SKM-1 (cell line): Measurements from ENCODE around the gene OSR1.

Source experiments
- DNase-seq: peaks from one replicate; lab custom pipeline; 2025; ENCODE audit not compliant: unreplicated experiment; lab: John Stamatoyannopoulos, UW

The OSR1 gene

DNA sequence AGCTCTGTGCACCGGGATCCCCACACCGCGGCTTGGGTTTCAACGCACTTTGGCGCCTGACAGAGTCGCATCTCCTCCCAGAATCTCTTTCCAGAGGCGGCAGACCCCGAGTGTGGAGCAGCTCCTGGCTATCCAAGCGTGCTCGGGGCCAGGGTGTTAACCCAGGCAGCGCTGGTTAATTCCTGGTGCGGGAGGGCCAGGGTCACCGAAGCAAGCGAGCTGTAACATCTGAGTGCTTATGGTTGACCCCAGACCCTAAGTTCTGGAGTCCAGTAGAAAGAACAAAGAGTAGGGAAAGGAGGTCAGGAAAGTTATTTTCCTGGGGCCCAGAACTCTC, 566 bp upstream of the OSR1 start:
- no peak for DNase-seq

DNA sequence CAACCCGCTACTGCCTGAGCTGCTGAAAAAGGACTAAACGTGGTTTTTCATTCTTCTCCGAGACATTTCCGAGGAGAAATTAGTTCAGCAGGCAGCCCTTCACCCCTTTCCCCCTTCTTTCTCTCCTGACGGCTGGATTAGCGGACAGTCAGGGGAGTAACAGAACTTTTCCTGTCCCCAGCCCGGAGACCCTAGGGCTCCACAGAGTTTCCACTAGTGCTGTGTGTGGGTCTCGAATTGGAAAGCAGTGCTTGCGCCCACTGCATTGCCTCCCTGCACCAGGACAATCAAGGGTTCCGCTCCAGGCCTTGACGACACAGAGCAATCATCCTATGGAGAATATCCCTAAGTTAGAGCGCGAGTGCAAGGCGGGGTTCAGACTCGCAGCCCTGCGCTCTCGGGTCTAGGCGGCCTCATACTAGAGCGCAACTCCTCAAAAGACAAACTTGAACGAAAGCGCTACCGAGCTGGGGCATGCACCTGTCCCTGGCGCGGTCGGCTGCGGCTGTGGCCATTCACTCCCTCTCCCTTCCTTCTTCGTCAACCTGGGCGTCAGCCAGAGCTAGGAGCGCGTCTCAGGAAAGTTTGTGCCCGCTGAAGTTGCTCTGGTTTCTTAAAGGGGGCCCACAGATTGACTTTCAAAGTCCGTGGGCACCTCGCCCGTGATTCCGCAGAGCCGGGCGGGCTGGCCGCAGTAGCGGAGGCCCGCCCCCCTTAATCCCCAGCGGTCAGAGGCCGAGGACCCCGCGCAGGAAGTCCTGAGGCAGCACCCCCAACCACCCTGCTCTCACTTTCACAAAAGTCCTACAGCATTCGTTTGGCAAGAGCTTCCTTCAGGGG, 801 bp downstream of the OSR1 start:
- no peak for DNase-seq

DNA sequence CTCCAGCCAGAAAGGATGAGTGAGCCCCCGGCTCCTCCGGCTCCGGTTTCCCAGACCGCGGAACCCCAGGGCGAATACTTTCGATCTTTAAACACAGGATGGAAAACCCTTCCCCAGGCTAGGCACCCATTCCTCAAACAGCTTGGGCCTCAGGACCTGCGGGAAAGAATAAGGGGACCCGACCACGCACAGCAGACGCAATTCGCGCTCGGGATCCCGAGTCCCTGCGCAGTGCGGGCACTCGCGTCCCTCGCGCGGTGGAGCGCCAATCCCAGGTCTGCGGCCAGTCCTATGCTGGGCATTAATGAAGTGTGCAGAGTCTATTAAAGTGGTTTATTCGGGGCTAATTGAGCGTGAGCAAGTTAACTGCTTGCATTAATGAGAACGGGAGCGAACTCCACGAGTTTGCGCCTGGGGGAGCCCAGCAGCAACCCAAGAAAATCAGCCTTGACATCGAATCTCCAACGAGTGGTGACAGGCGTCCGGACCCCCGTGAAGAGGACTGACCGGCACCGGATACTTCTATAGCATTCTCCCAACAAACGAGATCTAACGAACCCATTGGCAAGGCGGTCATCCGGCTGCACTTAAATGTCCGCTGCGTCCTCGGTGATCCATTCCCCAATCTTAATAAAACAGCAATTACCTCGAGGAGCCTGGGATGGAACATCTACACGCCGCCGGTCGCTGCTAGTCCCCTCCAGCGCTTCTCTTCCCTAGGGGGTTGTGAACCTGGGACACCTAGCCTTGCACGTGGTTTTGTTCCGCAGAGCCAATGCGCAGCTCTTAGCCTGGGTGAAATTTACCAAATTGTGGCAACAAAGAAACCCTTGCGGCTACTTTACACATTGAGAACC, 1.6 kb downstream of the OSR1 start:
- no peak for DNase-seq

DNA sequence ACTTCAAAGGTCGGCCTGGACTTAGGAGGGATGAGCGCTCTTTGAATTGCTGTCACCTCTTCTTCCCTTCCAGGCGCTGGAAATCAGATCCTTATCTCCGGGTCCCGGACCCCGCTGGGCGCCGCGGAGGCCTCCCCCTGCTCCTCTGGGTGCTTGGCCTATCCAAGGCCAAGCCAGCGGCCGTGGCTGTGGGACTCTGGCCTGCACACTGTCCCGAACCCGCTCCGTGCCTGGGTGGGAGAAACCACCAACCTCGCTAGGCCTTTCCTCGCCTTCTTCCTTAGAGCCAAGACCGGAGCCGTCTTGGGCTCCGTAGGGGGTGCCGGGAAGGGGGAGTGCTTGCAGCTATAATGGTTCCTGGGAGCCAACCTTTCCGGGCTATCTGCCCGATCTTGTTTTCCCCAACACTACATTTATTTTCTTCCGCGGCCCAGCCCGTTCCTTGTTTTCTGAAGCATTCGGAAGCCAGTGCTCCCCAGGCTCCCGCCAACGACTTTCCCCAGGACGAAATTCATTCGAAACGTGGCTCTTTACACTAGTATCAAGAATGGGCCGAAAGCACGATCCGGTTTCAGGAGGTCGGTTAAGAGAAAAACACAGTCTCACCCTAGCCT, 2.4 kb downstream of the OSR1 start:
- DNase-seq = no peak

DNA sequence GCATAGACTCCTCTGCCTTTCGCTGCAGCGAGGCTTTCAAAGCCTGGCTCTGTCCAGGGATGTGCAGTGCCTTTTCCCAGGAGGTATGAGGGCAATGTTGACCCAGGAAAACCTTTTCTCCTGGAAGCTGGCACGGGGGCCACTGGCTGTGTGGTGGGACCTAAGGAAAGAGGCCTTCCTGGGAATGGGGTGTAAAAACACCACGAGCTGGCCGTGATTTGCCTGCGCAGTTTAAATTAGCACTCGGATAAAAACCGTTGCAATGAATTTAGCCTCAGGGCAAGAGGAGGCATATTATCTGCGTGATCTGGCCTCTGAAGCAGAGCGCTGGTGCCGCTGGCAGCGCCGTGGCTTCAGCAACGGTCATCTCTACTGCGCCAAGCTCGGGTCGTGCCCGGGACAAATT, 3.0 kb downstream of the OSR1 start:
- DNase-seq = no peak

DNA sequence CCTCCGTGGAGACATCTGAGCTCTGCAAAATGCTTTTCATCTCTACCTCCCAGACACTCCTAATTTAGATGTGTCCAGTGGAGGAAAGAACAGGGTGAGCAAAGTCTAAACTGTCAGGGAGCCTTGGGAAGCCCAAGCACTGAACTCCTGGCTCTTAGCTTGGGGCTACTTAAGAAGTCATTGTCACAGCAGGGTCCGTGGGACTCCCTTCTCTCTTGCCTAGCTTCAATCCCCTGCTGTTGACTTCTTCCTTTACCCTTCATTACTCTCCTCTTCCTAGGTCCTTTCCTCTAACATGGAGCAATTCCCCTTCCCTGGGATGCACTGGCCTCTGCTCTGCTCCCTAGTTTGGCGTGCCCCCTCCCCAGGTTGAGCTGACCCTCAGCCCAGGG, 3.4 kb downstream of the OSR1 start:
- no peak for DNase-seq

DNA sequence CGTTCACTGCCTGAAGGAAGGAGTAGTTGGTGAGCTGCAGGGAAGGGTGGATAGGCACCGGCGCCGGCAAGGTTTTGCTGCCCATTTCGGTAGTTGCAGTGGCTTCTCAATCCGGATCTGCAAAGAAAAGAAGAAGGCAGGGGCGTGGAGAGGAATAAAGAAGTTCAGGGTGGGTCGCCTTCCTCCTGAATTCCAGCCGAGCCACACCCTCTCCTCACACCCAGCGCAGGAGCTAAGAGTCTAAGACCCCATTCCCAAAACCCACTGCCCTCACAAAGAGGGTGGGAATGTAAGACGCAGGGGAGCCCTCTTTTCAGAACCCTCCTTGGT, 4.7 kb downstream of the OSR1 start:
- DNase-seq = no peak

DNA sequence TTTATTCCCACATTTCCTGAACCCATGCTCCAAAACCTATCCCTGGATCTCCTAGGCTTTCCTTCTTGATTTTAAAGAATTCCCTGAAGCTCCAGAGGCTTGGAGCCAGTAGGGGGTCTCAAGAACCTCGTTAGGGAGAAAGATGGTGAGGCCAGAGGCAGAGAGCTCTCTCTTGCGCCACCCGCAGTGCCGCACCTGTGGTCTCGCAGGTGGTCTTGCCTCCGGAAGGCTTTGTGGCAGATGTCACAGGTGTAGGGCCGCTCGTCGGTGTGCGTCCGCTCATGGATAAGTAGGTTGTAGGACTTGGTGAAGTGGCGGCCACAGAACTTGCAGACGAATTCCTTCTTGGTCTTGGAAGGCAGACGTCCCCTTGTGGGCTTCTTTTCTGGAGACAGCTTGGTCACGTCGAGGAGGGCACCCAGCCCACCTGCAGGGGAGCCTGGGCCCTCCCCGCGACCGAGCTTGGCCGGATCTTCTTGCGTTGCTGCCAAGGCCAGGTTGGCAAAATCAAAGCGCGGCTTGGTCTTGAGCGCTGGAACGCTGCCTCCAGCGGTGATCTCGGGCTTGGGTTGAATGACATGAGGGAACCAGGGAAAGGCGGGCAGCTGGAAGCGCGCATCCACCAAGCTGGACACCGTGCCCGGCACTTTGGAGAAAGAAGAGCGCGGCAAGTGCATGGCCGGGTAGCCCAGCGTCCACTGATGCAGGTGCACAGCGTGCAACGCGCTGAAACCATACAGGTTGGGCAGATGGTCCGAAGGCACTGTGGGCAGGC, 5.3 kb downstream of the OSR1 start:
- DNase-seq = no peak

DNA sequence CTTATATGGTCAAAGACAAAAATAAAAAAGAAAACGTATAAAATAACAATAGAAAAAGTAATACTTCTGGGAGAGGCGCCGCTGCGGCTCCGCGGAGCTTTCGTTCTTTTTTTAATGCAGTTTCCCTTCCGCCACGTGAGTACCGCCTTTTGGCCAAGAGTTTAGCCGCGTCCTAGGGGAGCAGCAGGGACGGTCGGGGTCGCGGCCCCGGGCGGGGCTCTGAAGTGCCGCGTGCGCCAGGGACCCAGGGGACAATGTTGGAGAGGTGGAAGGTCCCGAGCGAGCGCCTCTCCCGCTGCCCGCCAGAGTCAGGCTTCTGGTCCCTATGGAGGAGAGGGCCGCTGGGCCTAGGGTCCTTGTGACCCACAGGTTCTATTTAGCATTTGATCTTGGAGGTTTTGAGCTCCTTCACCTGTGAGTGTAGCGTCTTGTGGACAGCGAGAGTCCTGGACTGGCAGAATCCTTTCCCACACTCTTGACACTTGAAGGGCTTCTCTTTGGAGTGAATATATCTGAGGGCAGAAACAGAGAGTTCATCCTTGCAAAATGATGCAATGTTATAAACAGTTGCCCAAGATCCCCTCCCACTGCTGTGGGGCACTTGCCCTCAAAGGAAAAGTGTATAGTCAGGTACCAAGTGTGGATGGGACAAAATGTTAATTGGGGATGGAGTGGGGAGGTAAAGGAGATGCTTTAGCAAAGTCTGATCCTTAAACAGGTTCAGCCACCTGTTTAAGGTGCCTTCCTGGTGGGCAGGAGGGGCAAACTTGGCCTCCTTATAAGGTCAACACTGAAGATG, 6.3 kb downstream of the OSR1 start:
- DNase-seq = no peak

DNA sequence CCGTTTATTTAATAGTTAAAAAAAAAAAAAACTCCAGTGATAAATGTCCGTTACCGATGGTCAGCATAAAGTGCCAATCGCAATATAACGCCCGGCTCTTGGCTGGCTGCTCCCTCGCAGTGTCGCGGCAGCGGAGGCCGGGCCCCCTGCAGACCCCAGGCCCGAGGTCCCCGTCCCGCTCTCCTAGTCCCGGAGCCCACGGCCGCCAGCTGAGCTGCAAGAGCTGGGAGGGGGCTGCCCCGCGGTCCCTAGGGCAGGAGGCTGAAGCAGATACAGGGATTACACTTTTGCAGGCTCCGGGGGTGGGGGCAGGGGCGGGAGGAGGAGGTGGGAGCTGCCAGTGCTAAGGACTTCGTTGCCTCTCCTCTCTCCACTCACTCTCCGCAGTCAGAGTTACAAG, 6.9 kb downstream of the OSR1 start:
- no peak for DNase-seq

DNA sequence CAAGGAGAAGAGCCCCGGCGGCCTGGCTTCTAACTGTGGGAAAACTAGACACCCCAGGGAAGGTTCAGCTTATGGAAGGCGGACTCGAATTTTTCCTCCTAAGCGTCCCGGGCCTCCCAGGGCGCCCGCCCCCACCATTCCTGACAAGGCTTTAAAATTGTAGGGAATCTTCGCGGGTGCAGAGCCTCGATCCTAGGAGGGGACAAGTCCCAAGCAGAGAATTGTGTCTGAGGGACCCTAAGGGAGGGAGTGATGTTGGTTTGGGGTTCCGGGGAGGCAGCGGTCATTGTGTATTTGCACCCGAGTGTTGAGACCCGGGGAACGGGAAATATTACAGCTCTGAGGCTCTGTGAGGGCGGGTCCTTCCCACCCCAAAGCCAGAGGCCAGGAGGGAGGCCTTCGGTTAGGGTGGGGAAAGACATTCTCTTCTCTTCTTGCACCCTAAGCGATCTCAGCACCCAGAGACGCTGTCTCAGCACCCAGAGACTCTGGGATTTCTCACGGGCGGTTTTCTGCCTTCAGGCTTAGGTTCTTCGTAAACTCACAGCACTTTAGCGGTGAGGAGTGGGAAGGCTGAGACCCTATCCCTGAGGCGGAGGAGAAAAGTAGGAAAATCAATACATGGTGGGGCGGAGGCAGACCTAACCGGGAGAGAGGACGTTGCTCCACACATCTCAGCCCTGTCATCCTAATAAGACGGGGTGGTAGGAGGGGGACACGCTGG, 7.6 kb downstream of the OSR1 start:
- no peak for DNase-seq

DNA sequence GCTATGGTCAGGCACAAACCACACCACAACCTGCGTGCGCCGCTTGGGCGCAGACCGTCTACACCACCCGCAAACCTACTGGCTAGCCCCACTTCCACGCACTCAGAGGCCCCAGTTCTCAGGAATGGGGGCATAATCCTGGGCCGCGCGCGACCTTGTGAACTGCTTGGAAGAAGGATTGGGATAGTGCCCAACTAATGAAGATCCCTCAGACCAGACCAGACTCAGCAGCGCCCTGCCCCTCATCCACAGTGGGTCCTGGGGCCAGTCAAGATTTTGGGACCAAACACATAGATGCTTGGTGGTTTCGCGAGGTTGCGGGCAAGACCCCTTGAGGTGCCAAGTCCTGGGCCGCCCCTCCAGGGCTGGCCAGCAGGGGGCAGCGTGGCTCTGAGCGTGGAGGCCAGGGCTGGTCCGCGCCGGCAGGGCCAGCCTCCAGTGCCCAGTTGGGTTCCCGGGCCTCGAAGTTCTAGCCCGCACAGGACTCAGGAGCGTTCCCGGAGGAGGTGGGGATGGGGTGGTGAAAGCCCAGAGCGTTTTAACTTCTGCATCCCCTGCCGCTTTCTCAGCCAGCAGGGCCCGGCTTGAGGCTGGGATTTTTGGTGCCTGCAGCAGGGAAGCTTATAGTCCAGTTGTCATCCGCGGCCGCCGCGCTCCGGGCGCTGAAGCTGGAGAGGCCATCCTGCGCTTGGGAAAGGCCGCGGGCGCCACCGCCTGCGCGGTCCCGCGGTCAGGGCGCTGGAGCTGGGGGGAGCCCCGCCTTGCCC, 8.3 kb downstream of the OSR1 start:
- DNase-seq = no peak

DNA sequence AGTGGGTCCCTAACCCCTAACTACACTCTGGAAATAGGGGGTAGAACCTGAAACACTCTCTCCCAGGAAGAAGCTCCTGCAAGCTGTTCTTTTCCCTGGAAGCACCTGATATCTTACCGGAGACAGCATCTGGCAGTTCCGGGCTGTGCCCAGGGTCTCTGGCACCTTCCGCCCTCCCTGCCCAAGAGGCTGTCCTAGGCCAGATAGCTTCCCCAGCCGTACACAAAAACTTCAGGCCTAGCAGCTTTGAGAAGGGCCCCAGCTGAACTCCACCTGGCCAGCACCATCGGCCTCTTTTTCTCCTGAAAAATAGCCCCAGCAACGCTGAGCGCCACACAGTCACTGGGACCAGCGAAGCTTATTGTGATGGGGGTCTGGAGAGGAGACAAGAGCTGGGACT, 9.7 kb downstream of the OSR1 start:
- DNase-seq = no peak

DNA sequence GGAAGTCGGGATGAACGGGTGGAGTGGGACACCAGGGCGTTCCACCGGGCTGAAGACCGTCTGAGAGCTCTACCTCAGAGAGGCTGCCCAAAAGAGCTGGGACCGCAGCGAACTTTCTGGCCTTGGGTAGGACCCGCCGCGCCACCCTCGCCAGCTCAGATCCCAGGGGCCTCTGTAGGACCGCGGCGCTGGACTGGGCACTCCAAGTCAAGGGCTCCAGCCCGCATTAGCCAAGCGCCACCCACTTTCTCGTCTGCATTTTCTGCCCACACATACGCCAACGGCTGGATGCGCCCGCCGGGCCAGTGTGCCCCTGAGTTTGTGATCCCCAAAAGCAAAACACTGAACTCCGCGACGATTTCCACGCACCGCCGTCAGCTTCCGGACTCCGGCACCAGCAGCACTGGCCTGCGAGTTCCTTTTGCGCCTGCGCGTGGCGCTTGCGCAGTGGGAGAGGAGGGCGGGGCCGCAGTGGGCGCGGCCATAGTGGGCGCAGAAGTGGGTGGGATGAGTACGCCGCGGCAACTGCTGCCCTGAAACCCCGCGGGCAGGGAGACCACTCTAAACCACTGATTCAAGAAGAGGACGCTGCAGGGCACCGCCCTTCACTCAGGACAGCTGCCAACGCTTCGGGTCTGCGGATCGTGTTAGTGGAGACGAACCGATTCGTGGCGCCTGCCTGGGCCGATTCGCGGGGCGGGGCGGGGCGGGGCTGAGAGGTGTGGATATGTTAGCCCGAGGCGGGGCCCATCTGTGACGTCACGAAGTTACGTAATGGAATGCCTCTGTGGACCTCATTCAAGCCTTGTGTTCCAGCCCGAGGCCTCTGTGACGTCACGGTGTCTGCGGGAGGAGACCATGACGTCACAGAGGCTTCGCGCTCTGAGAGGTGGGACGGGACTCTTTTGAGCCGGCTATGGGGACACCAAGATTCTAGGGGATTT, 10.5 kb downstream of the OSR1 start:
- peak; percentile 71 for DNase-seq

DNA sequence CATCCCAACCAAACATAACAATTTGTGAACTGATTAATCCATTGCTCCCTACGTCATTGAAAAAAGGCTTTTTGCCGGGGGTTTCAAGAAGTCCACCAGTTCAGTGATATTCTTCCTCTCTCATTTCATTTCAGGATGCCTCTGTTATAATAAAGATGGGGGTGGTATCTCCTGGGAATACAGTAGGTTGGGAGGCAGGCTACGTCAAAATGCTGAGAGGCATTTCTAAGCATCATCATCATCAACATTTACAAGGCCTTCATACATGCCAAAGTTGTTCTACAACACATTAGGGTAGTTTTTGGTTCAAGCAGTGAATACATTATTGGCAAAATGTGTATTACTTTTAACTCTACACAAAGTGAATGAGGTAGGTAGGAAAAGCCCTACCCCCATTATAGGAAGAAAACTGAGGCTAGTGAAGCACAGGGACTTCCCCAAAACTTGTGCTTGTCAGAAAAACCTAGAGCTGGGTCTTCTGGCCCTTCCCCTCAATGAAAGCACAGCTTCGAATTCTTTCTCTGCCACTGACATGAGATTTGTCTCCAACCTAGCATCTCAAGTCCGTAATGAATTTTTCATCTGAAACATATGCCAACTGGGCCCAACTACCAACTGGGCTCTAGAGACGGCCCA, 11.3 kb downstream of the OSR1 start:
- DNase-seq = no peak

DNA sequence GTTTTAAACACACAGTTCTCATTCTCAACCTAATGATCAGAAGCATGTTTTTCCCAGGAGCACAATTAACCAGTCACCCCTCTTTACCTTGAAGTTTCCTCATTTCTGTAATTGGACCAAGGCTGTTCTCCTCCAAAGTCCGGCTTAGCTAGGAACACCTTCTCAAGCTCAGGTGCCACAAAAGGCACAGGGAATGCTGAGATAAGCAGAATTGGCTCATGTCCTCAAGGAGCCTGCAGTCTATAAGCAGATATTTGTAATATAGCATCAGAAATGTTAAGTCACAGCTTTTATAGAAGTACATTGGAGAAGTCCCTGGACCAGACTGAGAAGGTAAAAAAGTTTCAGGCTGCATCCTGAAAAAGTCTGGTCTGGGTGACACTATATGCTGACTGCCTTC, 20.7 kb downstream of the OSR1 start:
- no peak for DNase-seq

DNA sequence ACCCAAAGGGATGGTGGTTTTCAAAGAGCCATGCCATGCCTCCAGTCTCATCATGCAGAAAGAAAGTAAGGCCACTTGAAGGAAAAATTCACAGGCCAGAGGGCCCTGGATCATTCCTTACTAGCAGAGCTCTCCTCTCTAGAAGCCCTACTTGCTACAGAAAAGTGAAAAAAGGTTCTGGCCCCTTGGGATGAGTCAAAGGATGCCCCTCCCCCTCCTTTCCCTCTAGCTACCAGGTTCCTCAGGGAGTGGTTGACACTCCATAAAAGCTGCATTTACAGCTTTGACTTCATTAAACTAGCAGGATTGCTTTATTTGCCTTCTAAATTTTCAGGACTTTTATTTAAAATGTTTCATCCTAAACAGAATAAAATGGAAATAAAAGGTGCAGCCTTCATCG, 21.2 kb downstream of the OSR1 start:
- DNase-seq = no peak

DNA sequence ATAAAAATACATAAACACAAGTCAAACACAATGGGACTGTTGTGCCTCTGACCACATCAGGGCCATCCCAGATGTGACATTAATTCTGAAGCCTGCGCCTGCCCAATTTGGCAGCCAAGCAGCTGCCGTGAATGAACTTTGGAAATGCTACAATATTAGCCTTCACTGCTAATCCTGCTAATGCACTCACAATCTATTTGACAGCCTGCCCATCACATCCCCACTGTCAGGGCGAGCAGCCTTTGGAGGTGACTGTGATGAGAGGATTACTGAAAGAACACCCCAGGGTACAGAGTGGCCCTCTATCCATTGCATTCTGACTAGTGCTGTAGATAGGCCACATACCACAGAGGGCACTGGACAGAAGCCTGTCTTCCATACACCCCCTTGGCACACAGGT, 21.6 kb downstream of the OSR1 start:
- no peak for DNase-seq
